ENCODE measurements around the gene CD52. TPM values are rescaled to one million over a fixed set of nuclear protein-coding genes. Genes with fewer than 3 reads are reported as not detected.

Gene CD52
- total and polyA plus RNA-seq, 2 of the 4 experiments (the other 2 are of a cell fraction), result 1.6 TPM; not detected in 1

- TF ChIP-seq CTCF (conservative IDR thresholded peaks at IDR 0.05; ENCODE audit: low read depth, low read length), result no peak
- no peak for TF ChIP-seq RCOR1 (IDR thresholded peaks at IDR 0.05; ENCODE audit: insufficient replicate concordance, low read length)
Observed at GRCh38 chr1:26350701-26351589, 33.2 kb downstream of the CD52 start (continued).
